GM19455 (cell line): ENCODE measurements around the gene AMZ1.

Experiments
- ATAC-seq: cut with Tn5 transposase; IDR thresholded peaks from one replicate; pipeline ENCODE4 v1.9.1; 2021; ENCODE audit not compliant: unreplicated experiment

Gene AMZ1

DNA sequence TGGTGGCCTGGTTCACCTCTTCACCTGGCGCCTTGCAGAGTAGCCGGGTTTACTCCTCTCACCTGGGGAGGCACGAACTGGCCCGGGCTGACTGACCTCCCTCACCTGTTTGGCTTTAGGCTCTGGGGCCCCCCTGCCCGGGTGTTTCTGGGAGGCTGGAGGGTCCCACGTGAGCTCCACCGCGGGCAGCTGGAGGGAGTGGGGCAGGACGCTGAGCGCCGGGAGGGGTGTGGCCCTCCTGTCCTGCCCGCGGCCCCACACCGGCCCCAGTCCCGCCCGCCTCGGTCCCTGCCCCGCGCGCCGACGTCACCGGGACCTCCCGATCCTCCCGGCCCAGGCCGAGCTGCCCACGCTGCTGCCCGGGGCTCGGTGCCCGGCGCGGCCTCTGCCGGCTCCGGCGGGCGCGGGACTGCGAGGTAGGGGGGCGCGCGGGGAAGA lies at the start of gene AMZ1:
Gene AMZ1, plus strand, starts transcription at position 322 of the 438 bp plus-strand sequence. CDS start 12,250 bp downstream, outside the sequence.
- ATAC-seq: no peak

GRCh38 chr7:2638224-2638991 lies 49.6 kb upstream of the AMZ1 start:
- ATAC-seq: no peak

DNA sequence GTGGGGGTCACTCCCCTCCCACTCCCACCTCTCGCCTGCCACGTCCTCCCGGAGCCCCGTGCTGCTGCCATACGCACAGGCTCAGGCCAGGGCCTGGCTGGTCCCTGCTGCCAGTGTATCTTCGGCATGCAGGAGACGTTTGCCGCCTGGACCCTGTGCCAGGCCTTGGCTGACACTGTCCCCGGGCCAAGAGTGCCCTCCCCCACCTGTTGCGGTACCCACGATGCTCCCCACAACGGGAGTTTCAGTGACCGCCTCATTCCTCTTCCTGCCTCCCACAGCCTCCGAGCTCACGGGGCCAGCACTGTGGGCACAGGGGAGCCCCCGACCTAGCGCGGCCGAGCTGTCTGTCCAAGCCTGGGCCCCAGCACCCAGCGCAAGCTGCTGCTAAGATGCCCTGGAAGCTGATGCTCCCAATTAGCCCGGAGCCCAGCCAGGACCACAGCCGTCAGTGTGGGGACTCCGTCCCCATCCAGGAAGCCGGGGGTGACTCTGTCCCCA lies 48.8 kb upstream of the AMZ1 start:
- no peak for ATAC-seq

DNA sequence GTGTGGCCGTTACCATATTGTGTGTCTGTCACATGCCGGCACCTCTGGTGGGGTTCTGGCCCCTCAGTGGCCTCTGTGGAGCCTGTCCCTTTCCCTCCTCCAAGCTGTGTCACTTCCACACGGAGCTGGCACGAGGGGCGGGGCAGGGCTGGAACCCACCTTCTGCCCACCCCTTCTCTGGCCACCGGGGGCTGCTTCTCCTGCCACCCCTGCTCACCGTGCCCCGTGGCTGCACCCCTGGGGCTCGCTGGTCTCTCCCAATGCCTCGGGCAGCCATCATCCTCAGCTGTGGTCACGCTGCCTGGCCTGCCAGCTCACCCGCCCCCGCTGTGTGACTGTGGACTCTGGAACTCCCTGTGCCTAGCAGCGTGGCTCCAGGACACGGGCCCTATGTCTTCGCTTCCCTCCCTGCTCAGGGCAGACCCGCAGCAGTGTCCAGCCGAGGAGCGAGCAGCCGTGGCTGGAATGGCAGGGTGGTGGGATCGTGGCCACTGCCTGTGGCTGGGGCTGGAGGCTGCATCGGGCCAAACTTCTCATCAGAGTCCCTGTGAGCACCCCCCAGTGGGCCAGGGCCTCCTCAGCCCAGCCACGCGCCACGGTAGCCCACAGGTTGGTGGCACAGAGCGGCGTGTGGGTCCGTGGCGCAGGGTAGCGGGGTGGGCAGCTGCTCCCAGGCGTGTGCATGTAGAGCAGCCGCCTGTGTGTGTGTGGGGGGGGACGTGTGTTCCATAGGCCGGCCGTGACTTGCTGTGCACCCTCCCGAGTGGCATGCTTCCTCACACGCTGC lies 48.1 kb upstream of the AMZ1 start:
- ATAC-seq: no peak

DNA sequence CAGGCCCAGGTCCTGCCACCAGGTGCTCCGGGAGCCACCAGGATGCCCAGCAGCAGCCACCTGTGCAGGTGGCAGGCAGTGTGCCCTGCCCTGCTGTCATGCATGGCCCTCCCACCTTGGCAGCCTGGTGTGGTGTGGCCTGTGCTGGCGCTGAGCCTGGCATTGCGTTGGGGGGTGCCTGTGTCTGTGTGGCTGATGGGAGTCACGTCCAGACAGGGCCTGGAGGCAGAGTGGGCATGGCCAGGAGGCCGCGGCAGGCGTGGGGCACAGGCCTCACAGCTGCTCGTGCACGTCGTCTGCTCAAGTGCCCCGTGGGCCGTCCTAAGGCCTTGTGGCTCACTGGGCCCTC lies 47.5 kb upstream of the AMZ1 start:
- ATAC-seq: no peak

DNA sequence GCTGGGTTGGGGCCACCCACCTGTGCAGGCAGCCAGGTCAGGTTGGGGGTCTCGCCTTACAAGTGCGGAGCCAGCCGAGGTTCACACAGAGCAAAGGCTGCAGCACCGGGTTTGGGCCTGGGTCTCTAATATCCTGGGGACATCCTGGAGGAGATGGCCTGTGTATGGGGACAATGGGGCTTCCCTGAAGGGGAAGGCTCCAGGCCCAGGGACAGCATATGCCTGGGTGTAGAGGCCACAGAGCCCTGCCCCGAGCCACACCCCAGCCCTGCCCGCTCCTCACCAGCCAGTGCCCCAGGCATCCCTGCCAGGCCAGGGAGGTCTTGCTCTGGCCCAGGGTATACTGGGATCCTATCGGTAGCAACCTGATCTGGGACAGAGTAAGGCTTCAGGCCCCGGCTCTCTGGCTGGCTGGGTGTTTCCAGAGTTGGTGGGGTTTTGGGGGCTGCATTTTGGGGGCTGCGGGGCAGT lies 47.1 kb upstream of the AMZ1 start:
- ATAC-seq: no peak

GRCh38 chr7:2641406-2642393 lies 46.3 kb upstream of the AMZ1 start:
- ATAC-seq: no peak

DNA sequence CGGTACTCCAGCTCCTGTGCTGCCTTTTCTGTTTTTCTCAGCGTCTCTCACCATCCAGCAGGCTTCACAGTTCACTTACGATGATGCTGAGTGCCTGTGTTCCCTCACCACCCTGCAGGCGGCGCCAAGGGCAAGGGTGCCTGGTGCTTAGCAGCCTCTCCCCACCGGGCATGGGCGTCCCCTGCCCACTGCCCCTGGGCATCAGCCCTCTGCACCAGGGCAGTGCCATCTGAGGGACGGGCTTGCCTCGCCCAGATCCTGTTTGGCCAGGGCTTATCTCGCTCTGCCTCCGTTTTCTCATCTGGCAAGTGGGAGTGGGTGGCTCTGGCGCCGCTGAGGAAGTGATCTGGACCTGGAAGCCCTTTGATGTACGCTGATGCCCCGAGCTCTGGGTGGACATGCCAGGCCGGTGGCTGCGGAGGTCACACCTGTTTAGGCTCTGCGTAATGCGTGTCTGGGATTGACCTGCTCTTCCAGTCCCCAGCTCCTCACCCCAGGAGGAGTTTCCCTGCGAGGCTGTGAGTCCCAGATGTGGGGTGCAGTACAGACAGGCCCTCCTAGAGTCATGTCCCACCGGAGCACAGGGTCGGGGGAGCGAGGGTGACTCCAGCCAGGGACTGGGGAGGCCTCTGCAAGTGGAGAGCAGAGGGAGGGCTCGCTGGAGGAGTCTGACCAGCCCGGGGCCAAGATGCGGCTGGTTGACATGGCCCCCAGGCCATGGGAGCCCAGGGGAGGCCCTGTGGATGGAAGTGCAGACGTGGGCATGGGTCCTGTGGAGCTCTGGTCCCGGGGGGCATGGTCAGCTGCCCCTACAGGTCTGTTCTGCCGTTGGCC lies 44.4 kb upstream of the AMZ1 start:
- no peak for ATAC-seq

- no peak for ATAC-seq
Measured at GRCh38 chr7:2644220-2644561, 43.8 kb upstream of the AMZ1 start.

GRCh38 chr7:2644562-2645273 lies 43.3 kb upstream of the AMZ1 start:
- ATAC-seq: peak; percentile 37

- peak; percentile 39 for ATAC-seq
Measured at GRCh38 chr7:2645274-2645868, 42.6 kb upstream of the AMZ1 start.

GRCh38 chr7:2646336-2646679 lies 41.7 kb upstream of the AMZ1 start:
- ATAC-seq: no peak

- no peak for ATAC-seq
Measured at GRCh38 chr7:2646680-2647571, 41.1 kb upstream of the AMZ1 start.

DNA sequence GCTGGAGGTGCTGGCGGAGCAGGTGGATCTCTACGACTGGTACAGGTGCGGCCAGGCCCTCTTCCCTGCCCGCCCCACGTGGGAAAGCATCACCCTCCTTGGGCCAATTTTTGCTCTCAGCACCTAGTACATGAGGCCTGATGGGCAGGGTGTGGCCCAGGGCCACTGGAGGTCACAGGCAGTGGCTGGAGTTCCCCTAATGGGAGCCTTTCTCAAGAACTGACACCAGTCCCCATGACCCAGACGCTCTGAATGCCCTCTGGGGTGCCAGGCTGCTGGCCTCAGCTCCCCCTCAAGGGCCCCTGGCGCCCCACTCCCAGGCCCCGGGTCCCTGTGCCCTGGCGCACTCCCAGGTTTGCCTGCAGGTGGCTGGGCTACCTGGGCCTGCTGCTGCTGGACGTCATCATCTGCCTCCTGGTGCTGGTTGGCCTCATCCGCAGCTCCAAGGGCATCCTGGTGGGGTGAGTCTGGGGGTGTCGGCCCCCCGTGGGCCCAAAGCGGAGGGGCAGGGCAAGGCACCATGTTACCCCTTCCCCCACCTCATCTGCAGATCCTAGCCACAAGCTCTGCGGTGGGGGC lies 40.3 kb upstream of the AMZ1 start:
- no peak for ATAC-seq

- no peak for ATAC-seq
Measured at GRCh38 chr7:2649139-2649838, 38.7 kb upstream of the AMZ1 start.

DNA sequence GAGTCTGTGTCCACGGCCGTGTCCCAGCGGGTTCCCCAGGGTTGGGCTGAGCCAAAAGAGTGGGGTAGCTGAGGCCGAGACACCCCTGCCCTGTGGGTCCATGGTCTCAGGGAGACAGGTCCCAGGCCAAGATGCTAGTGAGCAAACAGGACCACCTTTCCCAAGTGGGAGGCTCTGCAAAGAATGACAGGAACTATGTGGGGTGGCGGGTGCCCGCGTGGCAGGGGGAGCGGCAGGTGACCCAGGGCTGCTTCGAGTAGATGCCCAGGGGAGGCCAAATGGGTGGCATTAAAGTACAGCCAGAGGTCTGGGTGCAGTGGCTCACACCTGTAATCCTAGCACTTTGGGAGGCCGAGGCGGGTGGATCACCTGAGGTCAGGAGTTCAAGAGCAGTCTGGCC lies 38.0 kb upstream of the AMZ1 start:
- ATAC-seq: no peak

- no peak for ATAC-seq
Measured at GRCh38 chr7:2650451-2650850, 37.6 kb upstream of the AMZ1 start.
